Measurements from ENCODE around the gene PIEZO2. TPM values are rescaled to one million over a fixed set of nuclear protein-coding genes. Genes with fewer than 3 reads are reported as not detected.

Gene PIEZO2
- total and polyA plus RNA-seq, 2 donors (not counting 1 experiment from before 2014, with no cell fraction given): not detected

DNA sequence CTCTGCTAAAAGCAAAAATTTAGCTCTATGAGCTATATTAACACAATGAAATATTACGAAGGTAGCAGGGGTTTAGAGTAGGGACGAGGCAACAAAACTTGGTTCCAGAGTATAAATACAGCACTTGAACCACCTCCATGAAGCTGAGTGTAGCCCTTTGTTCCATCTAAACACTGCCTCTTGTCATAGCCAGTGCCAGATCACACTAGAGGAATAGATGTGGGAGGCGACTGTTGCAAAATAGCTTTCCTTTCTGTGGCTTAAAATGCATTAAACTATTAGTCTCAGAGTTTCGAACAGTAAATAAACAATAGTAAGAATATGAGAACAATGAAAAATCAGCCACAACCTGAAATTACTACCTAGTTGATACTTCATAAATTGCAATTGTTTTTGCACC is 29.8 kb downstream of the PIEZO2 start:
- no peaks in the 10 kb centered on the region for H4K20me1 ChIP-seq (ENCODE audit: control insufficient read depth, insufficient read depth, low read length, poor library complexity, severe bottlenecking)
- no peaks in the 10 kb centered on the region for H3K4me1 Mint-ChIP-seq
- ChIA-PET POLR2A (no interaction called here), CTCF (no interaction called here)
- H3K4me1 ChIP-seq (ENCODE audit: control insufficient read depth in 2 of 2, insufficient read depth in 2 of 2, low read length in 2 of 2): no peaks in the 10 kb centered on the region
- no peaks in the 10 kb centered on the region for H3K36me3 ChIP-seq (replicated peaks in 1 of 2; ENCODE audit: control extremely low read depth in 1 of 2, control insufficient read depth in 1 of 2, extremely low read depth in 1 of 2, insufficient read depth in 2 of 2, low read length in 1 of 2)
- TF ChIP-seq, protein P1, sequence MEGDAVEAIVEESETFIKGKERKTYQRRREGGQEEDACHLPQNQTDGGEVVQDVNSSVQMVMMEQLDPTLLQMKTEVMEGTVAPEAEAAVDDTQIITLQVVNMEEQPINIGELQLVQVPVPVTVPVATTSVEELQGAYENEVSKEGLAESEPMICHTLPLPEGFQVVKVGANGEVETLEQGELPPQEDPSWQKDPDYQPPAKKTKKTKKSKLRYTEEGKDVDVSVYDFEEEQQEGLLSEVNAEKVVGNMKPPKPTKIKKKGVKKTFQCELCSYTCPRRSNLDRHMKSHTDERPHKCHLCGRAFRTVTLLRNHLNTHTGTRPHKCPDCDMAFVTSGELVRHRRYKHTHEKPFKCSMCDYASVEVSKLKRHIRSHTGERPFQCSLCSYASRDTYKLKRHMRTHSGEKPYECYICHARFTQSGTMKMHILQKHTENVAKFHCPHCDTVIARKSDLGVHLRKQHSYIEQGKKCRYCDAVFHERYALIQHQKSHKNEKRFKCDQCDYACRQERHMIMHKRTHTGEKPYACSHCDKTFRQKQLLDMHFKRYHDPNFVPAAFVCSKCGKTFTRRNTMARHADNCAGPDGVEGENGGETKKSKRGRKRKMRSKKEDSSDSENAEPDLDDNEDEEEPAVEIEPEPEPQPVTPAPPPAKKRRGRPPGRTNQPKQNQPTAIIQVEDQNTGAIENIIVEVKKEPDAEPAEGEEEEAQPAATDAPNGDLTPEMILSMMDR (IDR thresholded peaks at IDR 0.05): no peak
- TF ChIP-seq EZH2 (IDR thresholded peaks at IDR 0.05; ENCODE audit: borderline replicate concordance, insufficient read depth, low read depth, low read length, poor library complexity, severe bottlenecking): no peak
- H3K4me2 ChIP-seq (replicated peaks; ENCODE audit: low read depth, low read length, poor library complexity, severe bottlenecking): no peak overlapping the region
- no peaks in the 10 kb centered on the region for H3K9me3 Mint-ChIP-seq (ENCODE audit: insufficient read depth)
- H3K27me3 ChIP-seq (replicated peaks in 1 of 4; ENCODE audit: control extremely low read depth in 1 of 4, control insufficient read depth in 3 of 4, insufficient read depth in 4 of 4, low read length in 3 of 4): no peaks in the 10 kb centered on the region
- H3K9me3 ChIP-seq (ENCODE audit: control extremely low read depth in 1 of 3, control insufficient read depth in 2 of 3, insufficient read depth in 1 of 3, low read length in 2 of 3): no peaks in the 10 kb centered on the region
- no peak overlapping the region for H3K27ac ChIP-seq (ENCODE audit: low read length in 2 of 2)
- H3K27ac Mint-ChIP-seq: no peak overlapping the region
- no peak overlapping the region for H2AFZ ChIP-seq (ENCODE audit: insufficient read depth, low read depth, low read length, poor library complexity, severe bottlenecking)
- H3K27me3 Mint-ChIP-seq: no peaks in the 10 kb centered on the region
- WGBS (ENCODE audit: insufficient coverage): no CpG with 5 or more reads among the region's 4 CpGs
- DNase-seq (no peak), ATAC-seq (ENCODE audit: low read depth) (no peak)
- H3K9ac ChIP-seq (ENCODE audit: low read length): no peak overlapping the region
- no peak overlapping the region for H3K4me3 ChIP-seq (ENCODE audit: control extremely low read depth in 1 of 5, extremely low read depth in 1 of 5, insufficient read depth in 1 of 5, low read depth in 2 of 5, low read length in 4 of 5)
- no peaks in the 10 kb centered on the region for H3K79me2 ChIP-seq (ENCODE audit: control insufficient read depth, insufficient read depth, low read length)
- intact Hi-C loops (cut with micrococcal nuclease): no loop called here
- H3K4me3 Mint-ChIP-seq: no peak overlapping the region

DNA sequence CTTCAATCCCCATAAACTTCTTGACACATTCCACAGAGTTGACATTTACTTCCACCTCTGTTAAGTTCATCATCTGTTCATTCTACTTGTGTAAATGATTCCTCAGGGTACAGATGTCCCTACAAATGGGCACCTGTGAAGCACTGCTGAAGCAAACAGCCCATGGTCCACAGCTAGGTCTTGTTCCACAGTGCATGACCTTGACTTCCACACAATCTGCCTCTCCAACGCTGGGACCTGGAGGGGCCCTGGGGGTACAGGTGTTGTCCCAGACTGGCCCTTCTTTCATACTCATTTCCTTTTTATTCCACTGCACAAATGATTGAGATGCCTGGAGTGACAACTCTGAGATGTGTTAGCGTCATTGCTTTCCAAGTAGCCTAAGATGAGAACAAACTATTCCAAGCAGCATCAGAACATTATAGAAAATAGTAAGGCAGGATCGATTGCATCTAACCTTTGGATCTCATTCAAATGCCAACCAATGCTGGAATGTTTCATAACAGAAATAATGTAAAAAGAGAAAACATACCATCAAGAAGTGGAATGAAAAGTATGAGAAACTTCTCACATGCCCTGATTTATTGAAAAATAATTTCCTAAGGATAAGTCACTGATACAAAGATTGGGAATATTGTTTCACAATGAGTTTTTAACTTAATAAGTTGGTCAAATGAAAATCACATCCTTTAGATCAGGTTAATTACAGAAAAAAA is 31.2 kb downstream of the PIEZO2 start:
- no peak overlapping the region for H3K4me2 ChIP-seq (replicated peaks; ENCODE audit: low read depth, low read length, poor library complexity, severe bottlenecking)
- H3K4me1 ChIP-seq (ENCODE audit: control insufficient read depth in 2 of 2, insufficient read depth in 2 of 2, low read length in 2 of 2): no peaks in the 10 kb centered on the region
- H3K27me3 Mint-ChIP-seq: no peaks in the 10 kb centered on the region
- H4K20me1 ChIP-seq (ENCODE audit: control insufficient read depth, insufficient read depth, low read length, poor library complexity, severe bottlenecking): no peaks in the 10 kb centered on the region
- H3K9me3 Mint-ChIP-seq (ENCODE audit: insufficient read depth): no peaks in the 10 kb centered on the region
- TF ChIP-seq, protein P1 (IDR thresholded peaks at IDR 0.05): no peak
- no peak for TF ChIP-seq EZH2 (IDR thresholded peaks at IDR 0.05; ENCODE audit: borderline replicate concordance, insufficient read depth, low read depth, low read length, poor library complexity, severe bottlenecking)
- H3K36me3 ChIP-seq (replicated peaks in 1 of 2; ENCODE audit: control extremely low read depth in 1 of 2, control insufficient read depth in 1 of 2, extremely low read depth in 1 of 2, insufficient read depth in 2 of 2, low read length in 1 of 2): no peaks in the 10 kb centered on the region
- no peak overlapping the region for H3K27ac ChIP-seq (ENCODE audit: low read length in 2 of 2)
- H3K9me3 ChIP-seq (ENCODE audit: control extremely low read depth in 1 of 3, control insufficient read depth in 2 of 3, insufficient read depth in 1 of 3, low read length in 2 of 3): no peaks in the 10 kb centered on the region
- ChIA-PET POLR2A (no interaction called here), CTCF (no interaction called here)
- ATAC-seq (ENCODE audit: low read depth): no peak
- 100% methylated on average over 1 of the region's 3 CpGs for WGBS (ENCODE audit: insufficient coverage)
- no peak overlapping the region for H3K9ac ChIP-seq (ENCODE audit: low read length)
- H3K4me1 Mint-ChIP-seq: no peaks in the 10 kb centered on the region
- H3K79me2 ChIP-seq (ENCODE audit: control insufficient read depth, insufficient read depth, low read length): no peaks in the 10 kb centered on the region
- intact Hi-C loops (cut with micrococcal nuclease): no loop called here
- no peaks in the 10 kb centered on the region for H3K27me3 ChIP-seq (replicated peaks in 1 of 4; ENCODE audit: control extremely low read depth in 1 of 4, control insufficient read depth in 3 of 4, insufficient read depth in 4 of 4, low read length in 3 of 4)
- H3K27ac Mint-ChIP-seq: no peak overlapping the region
- no peak overlapping the region for H2AFZ ChIP-seq (ENCODE audit: insufficient read depth, low read depth, low read length, poor library complexity, severe bottlenecking)
- H3K4me3 ChIP-seq (ENCODE audit: control extremely low read depth in 1 of 5, extremely low read depth in 1 of 5, insufficient read depth in 1 of 5, low read depth in 2 of 5, low read length in 4 of 5): no peak overlapping the region
- DNase-seq: no peak
- H3K4me3 Mint-ChIP-seq: no peak overlapping the region

All from B cell (primary cell).